Measurements from ENCODE around the gene TRAPPC2L. TPM values are rescaled to one million over a fixed set of nuclear protein-coding genes. Genes with fewer than 3 reads are reported as not detected.

TRAPPC2L gene
- total and polyA plus RNA-seq, 10 of the 15 experiments (the other 5 are each of a cell fraction or from before 2014, with no cell fraction given): 56.3 to 363 (median 118) TPM

- peaks cover 2 to 4% of the 10 kb centered on the region in 2 experiments; a peak in 3 of 4 replicates for H3K36me3 ChIP-seq (ENCODE audit: control insufficient read depth in 2 of 2, insufficient read depth in 2 of 2, low read length in 1 of 2)
Observed at GRCh38 chr16:88878967-88879787, 22.2 kb downstream of the TRAPPC2L start.

More at GRCh38 chr16:88878967-88879787, 22.2 kb downstream of the TRAPPC2L start:
- in situ Hi-C loops (cut with MboI): no loop called here
- H3K9ac ChIP-seq (ENCODE audit: control insufficient read depth, insufficient read depth, low read length): no peak overlapping the region
- H3K4me2 ChIP-seq (ENCODE audit: control insufficient read depth, insufficient read depth): no peak overlapping the region
- TF ChIP-seq HDAC6 (IDR thresholded peaks at IDR 0.05; ENCODE audit: unreplicated experiment) (no peak), KLF5 (IDR thresholded peaks at IDR 0.05; ENCODE audit: partially characterized antibody) (no peak), FOXK2 (IDR thresholded peaks at IDR 0.05) (no peak), SP1 (IDR thresholded peaks at IDR 0.05; ENCODE audit: low read depth, low read length) (no peak), NFXL1 (IDR thresholded peaks at IDR 0.05; ENCODE audit: borderline replicate concordance) (no peak), RELA (IDR thresholded peaks at IDR 0.05; ENCODE audit: borderline replicate concordance, partially characterized antibody) (no peak), RAD51 (IDR thresholded peaks at IDR 0.05) (no peak), ZZZ3 (IDR thresholded peaks at IDR 0.05; ENCODE audit: control insufficient read depth, insufficient read length, low read depth) (no peak), BHLHE40 (IDR thresholded peaks at IDR 0.05; ENCODE audit: borderline replicate concordance in 1 of 2, low read depth in 2 of 2, low read length in 1 of 2) (no peak), FOS (IDR thresholded peaks at IDR 0.05; ENCODE audit: borderline replicate concordance, extremely low read depth, insufficient read length) (no peak), HDAC2 (IDR thresholded peaks at IDR 0.05) (no peak), SMC3 (IDR thresholded peaks at IDR 0.05; ENCODE audit: borderline replicate concordance, low read length) (no peak), MYB (IDR thresholded peaks at IDR 0.05; ENCODE audit: borderline replicate concordance, low read depth, low read length) (no peak)
- TF ChIP-seq, protein P1, sequence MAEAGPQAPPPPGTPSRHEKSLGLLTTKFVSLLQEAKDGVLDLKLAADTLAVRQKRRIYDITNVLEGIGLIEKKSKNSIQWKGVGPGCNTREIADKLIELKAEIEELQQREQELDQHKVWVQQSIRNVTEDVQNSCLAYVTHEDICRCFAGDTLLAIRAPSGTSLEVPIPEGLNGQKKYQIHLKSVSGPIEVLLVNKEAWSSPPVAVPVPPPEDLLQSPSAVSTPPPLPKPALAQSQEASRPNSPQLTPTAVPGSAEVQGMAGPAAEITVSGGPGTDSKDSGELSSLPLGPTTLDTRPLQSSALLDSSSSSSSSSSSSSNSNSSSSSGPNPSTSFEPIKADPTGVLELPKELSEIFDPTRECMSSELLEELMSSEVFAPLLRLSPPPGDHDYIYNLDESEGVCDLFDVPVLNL (IDR thresholded peaks at IDR 0.05; ENCODE audit: low read depth, low read length): no peak
- H3K9me3 ChIP-seq (replicated peaks; ENCODE audit: control insufficient read depth, insufficient read depth, low read length): no peaks in the 10 kb centered on the region
- no peak for DNase-seq (ENCODE audit: low read depth, low spot score)
- H3K4me3 ChIP-seq: no peak overlapping the region
- BruUV-seq (replicated peaks): no TSS peak
- RAD21 ChIA-PET (ENCODE audit: unreplicated experiment): no interaction called here
- FAIRE-seq: no peak
- H4K20me1 ChIP-seq (ENCODE audit: control insufficient read depth, insufficient read depth): no peaks in the 10 kb centered on the region
- WGBS (ENCODE audit: insufficient coverage, insufficient replicate concordance, low lambda C conversion rate, missing lambda C conversion rate): 90% methylated on average over 30 of the region's 45 CpGs
- SMC1A ChIA-PET (ENCODE audit: uncharacterized antibody, unreplicated experiment): no interaction called here
- no peak overlapping the region for H3K27ac ChIP-seq (ENCODE audit: control insufficient read depth, insufficient read depth)
- H3K4me1 ChIP-seq (ENCODE audit: control insufficient read depth, insufficient read depth, low read length): no peaks in the 10 kb centered on the region
- intact Hi-C loops (cut with micrococcal nuclease; ENCODE audit: unreplicated experiment): no loop called here
- no peak for ATAC-seq
- no peak overlapping the region for H2AFZ ChIP-seq (ENCODE audit: control insufficient read depth, low read depth, low read length)
- H3K27me3 ChIP-seq (replicated peaks in 1 of 2; ENCODE audit: control insufficient read depth in 2 of 2, insufficient read depth in 2 of 2, low read length in 1 of 2): no peaks in the 10 kb centered on the region
- H3K79me2 ChIP-seq (ENCODE audit: control insufficient read depth, insufficient read depth, low read length): no peaks in the 10 kb centered on the region
- POLR2A ChIA-PET: no interaction called here
- CTCF ChIA-PET: no interaction called here

Measured in GM12878 (cell line).